H1 (cell line): ENCODE data around the gene INPP4B.

Experiments
- CTCF ChIP-seq, 3 experiments: IDR thresholded peaks; 1 replicate in 2 of 3; 2 replicates in 1 of 3; pipeline versions ENCODE4 v1.5.1 to v1.6.1; 2011; ENCODE audit warnings: low read length in 3 of 3, mild to moderate bottlenecking in 3 of 3, inconsistent platforms in 2 of 3, low read depth in 1 of 3, moderate library complexity in 1 of 3; ENCODE audit not compliant: insufficient read depth in 1 of 3; ENCODE audit errors: control extremely low read depth in 1 of 3
- POLR2A ChIP-seq, 2 experiments: IDR thresholded peaks; 1 replicate in 1 of 2; 2 replicates in 1 of 2; pipeline ENCODE4 v1.6.1; 2011; ENCODE audit warnings: low read depth in 2 of 2, low read length in 2 of 2, mild to moderate bottlenecking in 2 of 2; ENCODE audit errors: control extremely low read depth in 1 of 2
- SIRT6 ChIP-seq: IDR thresholded peaks from one replicate; pipeline ENCODE4 v1.7.1; 2012; ENCODE audit warnings: low read length, inconsistent platforms

GRCh38 chr4:142345924-142346323, 500.2 kb downstream of the INPP4B start:
- TF ChIP-seq POLR2A (IDR thresholded peaks at IDR 0.05; ENCODE audit: control extremely low read depth in 1 of 2, low read depth in 2 of 2, low read length in 2 of 2) = no peak
- TF ChIP-seq SIRT6 = no peak
- TF ChIP-seq CTCF (IDR thresholded peaks at IDR 0.05; ENCODE audit: control extremely low read depth in 1 of 3, insufficient read depth in 1 of 3, low read depth in 1 of 3, low read length in 3 of 3) = no peak
